Subcutaneous abdominal adipose tissue (tissue), 5 donors: Measurements from ENCODE around the gene SKI.
"Not testable (repeated sequence)": the region's sequence is repeated elsewhere in the genome, so short reads cannot be mapped to it uniquely, and the experiment has no call there.

Experiments
- H3K27ac ChIP-seq: one replicate; pipeline ENCODE4 v1.7.0; 2013; ENCODE audit warnings: low read depth, mild to moderate bottlenecking, inconsistent platforms, low read length, moderate library complexity
- H3K27me3 ChIP-seq, 5 donors: one replicate each; pipeline ENCODE4 v1.7.0; 2013; ENCODE audit warnings: low read length in 5 of 5, inconsistent platforms in 1 of 5; ENCODE audit not compliant: control insufficient read depth in 5 of 5, insufficient read depth in 4 of 5
- H3K36me3 ChIP-seq, 5 donors: one replicate each; pipeline ENCODE4 v1.7.0; 2013; ENCODE audit warnings: low read length in 5 of 5; ENCODE audit not compliant: control insufficient read depth in 5 of 5, insufficient read depth in 5 of 5
- H3K4me1 ChIP-seq, 5 donors: one replicate each; pipeline ENCODE4 v1.7.0; 2013; ENCODE audit warnings: low read length in 5 of 5, mild to moderate bottlenecking in 3 of 5, moderate library complexity in 1 of 5; ENCODE audit not compliant: control insufficient read depth in 5 of 5, insufficient read depth in 5 of 5
- H3K4me3 ChIP-seq, 5 donors: one replicate each; pipeline ENCODE4 v1.7.0; 2013; ENCODE audit warnings: low read length in 5 of 5, low read depth in 1 of 5
- H3K9ac ChIP-seq, 5 donors: one replicate each; pipeline ENCODE4 v1.7.0; 2013; ENCODE audit warnings: low read length in 5 of 5, mild to moderate bottlenecking in 4 of 5, moderate library complexity in 3 of 5
- H3K9me3 ChIP-seq, 5 donors: one replicate each; pipeline ENCODE4 v1.7.0; 2013; ENCODE audit warnings: low read length in 5 of 5; ENCODE audit not compliant: control insufficient read depth in 5 of 5
- donor health status: healthy.
- donor health status: healthy.
- donor health status: healthy.
- donor health status: healthy.
- donor health status: healthy.

Gene SKI

GRCh38 chr1:2319291-2319690 is 91.2 kb downstream of the SKI start:
- H3K9ac ChIP-seq = peak overlapping the region in 2 of 5 donors; percentile 35 to 45
- H3K27ac ChIP-seq = no peak overlapping the region
- H3K4me1 ChIP-seq = peaks cover 3 to 86% (median 84%) of the 10 kb centered on the region in 5 donors
- H3K36me3 ChIP-seq = no peaks in the 10 kb centered on the region
- H3K4me3 ChIP-seq = no peak overlapping the region
- H3K27me3 ChIP-seq = peaks cover 0 to 2% (median 0%) of the 10 kb centered on the region in 5 donors
- no peaks in the 10 kb centered on the region for H3K9me3 ChIP-seq

- H3K36me3 ChIP-seq = no peaks in the 10 kb centered on the region
- no peaks in the 10 kb centered on the region for H3K9me3 ChIP-seq
- H3K27me3 ChIP-seq = peaks cover 0 to 2% (median 0%) of the 10 kb centered on the region in 5 donors
- H3K9ac ChIP-seq = no peak overlapping the region
- no peak overlapping the region for H3K27ac ChIP-seq
- H3K4me1 ChIP-seq = peaks cover 3 to 85% (median 83%) of the 10 kb centered on the region in 5 donors
- no peak overlapping the region for H3K4me3 ChIP-seq
Observed at GRCh38 chr1:2320006-2320405, 91.9 kb downstream of the SKI start.

- peak overlapping the region; percentile 84 for H3K27ac ChIP-seq
- peaks cover 0 to 2% (median 0%) of the 10 kb centered on the region in 5 donors for H3K27me3 ChIP-seq
- H3K36me3 ChIP-seq = no peaks in the 10 kb centered on the region
- peak overlapping the region in 3 of 5 donors; percentile 13 to 67 (median 14) for H3K9ac ChIP-seq
- peak overlapping the region in 2 of 5 donors; percentile 11 to 34 for H3K4me3 ChIP-seq
- H3K9me3 ChIP-seq = no peaks in the 10 kb centered on the region
- peaks cover 3 to 76% (median 74%) of the 10 kb centered on the region in 5 donors for H3K4me1 ChIP-seq
Observed at GRCh38 chr1:2320760-2321667, 92.9 kb downstream of the SKI start.

- no peaks in the 10 kb centered on the region for H3K36me3 ChIP-seq
- H3K9ac ChIP-seq = peak overlapping the region in 3 of 5 donors; percentile 26 to 69 (median 30)
- H3K4me1 ChIP-seq = peaks cover 3 to 67% (median 64%) of the 10 kb centered on the region in 5 donors
- peak overlapping the region in 1 of 5 donors; percentile 6 for H3K4me3 ChIP-seq
- H3K27me3 ChIP-seq = peaks cover 0 to 2% (median 0%) of the 10 kb centered on the region in 5 donors
- peak overlapping the region; percentile 84 for H3K27ac ChIP-seq
- H3K9me3 ChIP-seq = no peaks in the 10 kb centered on the region
Observed at GRCh38 chr1:2322065-2322571, 94.0 kb downstream of the SKI start.

GRCh38 chr1:2322581-2323211 is 94.6 kb downstream of the SKI start:
- H3K9ac ChIP-seq = peak overlapping the region in 2 of 5 donors; percentile 30 to 69
- peak overlapping the region; percentile 84 for H3K27ac ChIP-seq
- no peaks in the 10 kb centered on the region for H3K36me3 ChIP-seq
- no peaks in the 10 kb centered on the region for H3K9me3 ChIP-seq
- H3K27me3 ChIP-seq = peaks cover 0 to 2% (median 0%) of the 10 kb centered on the region in 5 donors
- H3K4me1 ChIP-seq = peaks cover 3 to 61% (median 58%) of the 10 kb centered on the region in 5 donors
- H3K4me3 ChIP-seq = no peak overlapping the region

GRCh38 chr1:2323451-2323974 is 95.4 kb downstream of the SKI start:
- H3K27ac ChIP-seq = no peak overlapping the region

GRCh38 chr1:2324553-2325366 is 96.6 kb downstream of the SKI start:
- H3K9me3 ChIP-seq = no peaks in the 10 kb centered on the region
- peaks cover 3 to 43% (median 39%) of the 10 kb centered on the region in 5 donors for H3K4me1 ChIP-seq
- H3K4me3 ChIP-seq = no peak overlapping the region
- H3K36me3 ChIP-seq = no peaks in the 10 kb centered on the region
- H3K27me3 ChIP-seq = peaks cover 0 to 2% (median 0%) of the 10 kb centered on the region in 5 donors
- no peak overlapping the region for H3K9ac ChIP-seq
- no peak overlapping the region for H3K27ac ChIP-seq

More at GRCh38 chr1:2323451-2323974, 95.4 kb downstream of the SKI start:
- Histone ChIP-seq H3K9ac (no peak overlapping the region), H3K9me3 (no peaks in the 10 kb centered on the region), H3K4me3 (no peak overlapping the region), H3K27me3 (peaks cover 0 to 2% (median 0%) of the 10 kb centered on the region in 5 donors), H3K36me3 (no peaks in the 10 kb centered on the region), H3K4me1 (peaks cover 3 to 53% (median 50%) of the 10 kb centered on the region in 5 donors)

- H3K9ac ChIP-seq = no peak overlapping the region
- peaks cover 0 to 2% (median 0%) of the 10 kb centered on the region in 5 donors for H3K27me3 ChIP-seq
- no peak overlapping the region for H3K4me3 ChIP-seq
- H3K27ac ChIP-seq = no peak overlapping the region
- H3K9me3 ChIP-seq = no peaks in the 10 kb centered on the region
- H3K4me1 ChIP-seq = peaks cover 5 to 44% (median 39%) of the 10 kb centered on the region in 5 donors
- no peaks in the 10 kb centered on the region for H3K36me3 ChIP-seq
Observed at GRCh38 chr1:2326524-2326923, 98.4 kb downstream of the SKI start.

GRCh38 chr1:2327162-2327561 is 99.0 kb downstream of the SKI start:
- H3K4me1 ChIP-seq = peaks cover 2 to 39% (median 34%) of the 10 kb centered on the region in 5 donors
- not testable (repeated sequence) for H3K27me3 ChIP-seq, H3K27ac ChIP-seq, H3K9me3 ChIP-seq, H3K4me3 ChIP-seq, H3K36me3 ChIP-seq, H3K9ac ChIP-seq
